RWPE2 (cell line): ENCODE data around the gene METTL27.

ENCODE experiments used
- ATAC-seq: fragments of 200-7000 bp; cut with Tn5 transposase; 3 replicates; pipeline ENCODE4 v1.9.1; 2021; ENCODE audit warnings: low read depth
- DNase-seq: peaks from one replicate; pipeline ENCODE4 v3.0.0-alpha.2; 2020; ENCODE audit warnings: low spot score
- H3K27ac ChIP-seq: fragments of 450-650 bp; 2 replicates; pipeline ENCODE4 v1.5.1; 2017; ENCODE audit warnings: mild to moderate bottlenecking; ENCODE audit not compliant: poor library complexity, severe bottlenecking
- H3K27me3 ChIP-seq: fragments of 250-450 bp; sonication (Bioruptor Pico); 2 replicates; pipeline ENCODE4 v1.5.1; 2021; ENCODE audit warnings: mild to moderate bottlenecking, moderate library complexity; ENCODE audit not compliant: insufficient read depth, poor library complexity, severe bottlenecking
- H3K36me3 ChIP-seq: fragments of 250-450 bp; sonication (Bioruptor Pico); 2 replicates; pipeline ENCODE4 v1.5.1; 2020; ENCODE audit warnings: low read depth, mild to moderate bottlenecking, moderate library complexity
- H3K4me1 ChIP-seq: fragments of 250-450 bp; sonication (Bioruptor Pico); 2 replicates; pipeline ENCODE4 v1.5.1; 2021; ENCODE audit warnings: mild to moderate bottlenecking, moderate library complexity; ENCODE audit not compliant: insufficient read depth, poor library complexity, severe bottlenecking
- H3K4me3 ChIP-seq: fragments of 250-450 bp; sonication (Bioruptor Pico); 2 replicates; pipeline ENCODE4 v1.5.1; 2021; ENCODE audit warnings: mild to moderate bottlenecking, moderate library complexity; ENCODE audit not compliant: severe bottlenecking
- H3K9me3 ChIP-seq: fragments of 250-450 bp; sonication (Bioruptor Pico); 2 replicates; pipeline ENCODE4 v1.5.1; 2021; ENCODE audit warnings: mild to moderate bottlenecking, moderate library complexity; ENCODE audit not compliant: severe bottlenecking
- CTCF ChIP-seq: fragments of 450-650 bp; IDR thresholded peaks from one replicate; pipeline ENCODE4 v1.5.1; 2017; ENCODE audit warnings: mild to moderate bottlenecking, moderate library complexity; ENCODE audit not compliant: poor library complexity, severe bottlenecking

Gene METTL27

DNA sequence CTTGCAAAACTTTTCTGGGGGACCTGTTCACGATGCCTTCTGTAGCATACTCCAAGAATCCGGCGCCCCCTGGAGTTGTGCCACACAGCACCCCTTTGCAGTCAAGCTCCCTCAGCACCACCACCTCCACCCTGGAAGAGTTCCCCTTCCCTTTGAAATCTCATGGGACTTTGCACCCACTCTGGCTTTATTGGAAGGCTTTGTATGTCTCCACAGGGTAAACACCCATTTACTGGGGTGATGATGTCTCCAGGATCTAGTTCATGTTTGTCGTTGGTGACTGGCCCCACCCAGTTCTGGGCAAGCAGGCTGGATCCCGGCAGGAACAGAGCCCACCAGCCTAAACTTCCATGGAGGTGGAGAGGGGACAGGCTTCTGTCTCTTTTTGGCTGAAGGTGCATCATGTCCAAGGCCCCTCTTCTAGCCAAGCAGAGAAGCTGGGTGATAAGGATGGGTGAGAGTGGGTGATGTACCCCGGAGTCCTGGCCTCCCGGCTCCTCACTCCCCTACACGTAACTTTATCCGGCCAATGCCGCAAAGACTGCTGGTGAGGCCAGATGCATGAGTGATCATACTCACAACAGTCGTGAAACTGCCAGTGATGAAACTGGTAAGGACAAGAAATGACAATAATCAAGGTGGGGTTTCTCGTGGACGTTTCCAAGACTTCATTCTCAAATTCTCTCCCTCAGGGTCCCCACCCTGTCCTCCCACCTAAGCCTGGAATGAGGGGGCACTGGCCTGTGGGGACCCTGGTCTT, 12.2 kb downstream of the METTL27 start:
- Histone ChIP-seq H3K27ac (peak overlapping the region; percentile 65), H3K9me3 (no peaks in the 10 kb centered on the region), H3K4me3 (no peak overlapping the region), H3K4me1 (peaks cover 47% of the 10 kb centered on the region), H3K36me3 (no peaks in the 10 kb centered on the region), H3K27me3 (no peaks in the 10 kb centered on the region)
- no peak for ATAC-seq
- no peak for TF ChIP-seq CTCF
- no peak for DNase-seq

GRCh38 chr7:73829505-73829904, 12.8 kb downstream of the METTL27 start:
- Histone ChIP-seq H3K4me3 (no peak overlapping the region), H3K9me3 (no peaks in the 10 kb centered on the region), H3K27me3 (no peaks in the 10 kb centered on the region), H3K36me3 (no peaks in the 10 kb centered on the region), H3K4me1 (peaks cover 47% of the 10 kb centered on the region), H3K27ac (peak overlapping the region; percentile 65)
- ATAC-seq, result no peak
- no peak for DNase-seq
- no peak for TF ChIP-seq CTCF

GRCh38 chr7:73828972-73829371, 13.3 kb downstream of the METTL27 start:
- no peak for TF ChIP-seq CTCF
- DNase-seq (no peak), ATAC-seq (no peak)
- no peaks in the 10 kb centered on the region for H3K9me3 ChIP-seq
- H3K27ac ChIP-seq, result peak overlapping the region; percentile 65
- no peaks in the 10 kb centered on the region for H3K27me3 ChIP-seq
- H3K4me1 ChIP-seq, result peaks cover 47% of the 10 kb centered on the region
- H3K36me3 ChIP-seq, result no peaks in the 10 kb centered on the region
- no peak overlapping the region for H3K4me3 ChIP-seq

- no peak for TF ChIP-seq CTCF
- Histone ChIP-seq H3K9me3 (no peaks in the 10 kb centered on the region), H3K27ac (peak overlapping the region; percentile 65), H3K4me3 (no peak overlapping the region), H3K36me3 (no peaks in the 10 kb centered on the region), H3K27me3 (no peaks in the 10 kb centered on the region), H3K4me1 (peaks cover 46% of the 10 kb centered on the region)
- ATAC-seq, result peak; percentile 43
- no peak for DNase-seq
These were observed 14.1 kb downstream of the METTL27 start for GRCh38 chr7:73828107-73828803.

DNA sequence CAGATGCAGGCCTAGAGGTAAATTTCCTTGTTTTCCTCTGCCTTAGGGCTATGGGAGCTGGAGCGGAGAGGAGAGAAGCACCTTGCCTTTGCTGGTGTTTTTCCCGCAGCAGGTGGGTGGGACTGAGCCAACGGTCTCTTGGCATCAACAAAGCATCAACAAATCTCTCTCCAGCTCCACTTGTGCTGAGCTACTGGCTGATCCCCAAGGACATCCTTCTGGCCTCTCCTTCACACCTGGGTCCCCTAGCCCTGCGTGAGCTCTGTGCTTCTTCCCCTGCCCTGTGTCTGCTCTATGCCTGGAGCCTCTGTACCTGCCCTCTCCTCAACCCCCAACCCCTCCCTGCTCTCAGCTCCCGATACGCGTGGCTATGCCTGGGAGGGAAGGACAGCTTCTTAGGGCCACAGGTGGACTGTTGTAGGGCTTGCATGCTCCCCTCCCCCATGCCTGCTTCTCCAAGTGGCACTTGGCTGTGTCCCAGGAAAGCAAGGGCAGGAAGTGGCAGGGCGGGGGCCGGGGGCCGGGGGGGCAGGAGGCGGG, 14.7 kb downstream of the METTL27 start:
- ATAC-seq (peak; percentile 30), DNase-seq (no peak)
- Histone ChIP-seq H3K27ac (peak overlapping the region; percentile 65), H3K36me3 (no peaks in the 10 kb centered on the region), H3K9me3 (no peaks in the 10 kb centered on the region), H3K4me1 (peaks cover 46% of the 10 kb centered on the region), H3K4me3 (no peak overlapping the region), H3K27me3 (no peaks in the 10 kb centered on the region)
- no peak for TF ChIP-seq CTCF
